HepG2 (cell line): Measurements from ENCODE around the gene BLVRA. TPM values are rescaled to one million over a fixed set of nuclear protein-coding genes. Genes with fewer than 3 reads are reported as not detected.

Source experiments
- ATAC-seq: fragments of 200-7000 bp; cut with Tn5 transposase; 3 replicates; pipeline ENCODE4 v1.9.1; 2020; ENCODE audit warnings: mild to moderate bottlenecking, moderate library complexity
- BruUV-seq: library from RNA; stranded (reverse); fragments of 400-500 nt; replicated peaks from 2 replicates; lab custom pipeline; 2021; lab: Mats Ljungman, UMichigan
- CTCF ChIA-PET: fragments of 300-600 bp; formaldehyde crosslinking; extraction: SDS; loops from one replicate; lab custom pipeline; 2021; ENCODE audit warnings: low total read pairs, inconsistent platforms, low intra/inter-chr PET ratio; lab: Yijun Ruan, JAX
- POLR2A ChIA-PET: fragments of 350-600 bp; sonication (Branson Sonifier 250); formaldehyde crosslinking; loops from one replicate; lab custom pipeline; 2020; ENCODE audit warnings: antibody characterized with exemption, inconsistent platforms; lab: Yijun Ruan, JAX
- DNase-seq: peaks from one replicate; pipeline ENCODE4 v3.0.0-alpha.2; 2015; ENCODE audit warnings: low spot score
- FAIRE-seq: peaks from 3 replicates; lab custom pipeline; 2011; peaks lifted over from hg19 to GRCh38; lab: Jason Lieb, UNC
- H2AFZ ChIP-seq: one replicate; pipeline ENCODE4 v1.6.1; 2011; ENCODE audit warnings: low read length, inconsistent platforms
- H3K27ac ChIP-seq: fragments of 300-600 bp; 3 replicates; pipeline ENCODE4 v1.8.0; 2011; ENCODE audit warnings: mixed run types, mild to moderate bottlenecking, mixed read lengths, low read length, inconsistent platforms; ENCODE audit not compliant: insufficient read depth; ENCODE audit errors: extremely low read length
- H3K27me3 ChIP-seq, 2 experiments: fragments of 200-600 bp in 1 of 2; 2 replicates in 1 of 2; 3 replicates in 1 of 2; pipeline versions ENCODE4 v1.6.0 to v1.8.0; 2011; ENCODE audit warnings: low read length in 2 of 2, mild to moderate bottlenecking in 2 of 2, moderate library complexity in 2 of 2, inconsistent platforms in 1 of 2; ENCODE audit not compliant: insufficient read depth in 2 of 2, control insufficient read depth in 1 of 2
- H3K36me3 ChIP-seq, 2 experiments: fragments of 200-600 bp in 1 of 2; replicated peaks in 1 of 2; 2 replicates in 1 of 2; 3 replicates in 1 of 2; pipeline versions ENCODE4 v1.5.1 to v1.8.0; 2011; ENCODE audit warnings: low read length in 2 of 2, inconsistent platforms in 1 of 2; ENCODE audit not compliant: insufficient read depth in 2 of 2, control insufficient read depth in 1 of 2
- H3K4me1 ChIP-seq: 2 replicates; pipeline ENCODE4 v1.5.1; 2012; ENCODE audit warnings: low read length, inconsistent platforms; ENCODE audit not compliant: insufficient read depth
- H3K4me2 ChIP-seq: 2 replicates; pipeline ENCODE4 v1.6.0; 2011; ENCODE audit warnings: low read depth, low read length, inconsistent platforms
- H3K4me3 ChIP-seq, 3 experiments: fragments of 200-600 bp in 1 of 3; sonication (generic), shearing (Covaris generic) in 1 of 3; replicated peaks in 1 of 3; 2 replicates each; pipeline ENCODE4 v1.5.1; 2011 to 2016; ENCODE audit warnings: low read length in 3 of 3, inconsistent platforms in 2 of 3, low read depth in 2 of 3, mild to moderate bottlenecking in 2 of 3, control low read depth in 1 of 3, mixed read lengths in 1 of 3; ENCODE audit not compliant: insufficient read depth in 1 of 3
- H3K79me2 ChIP-seq: one replicate; pipeline ENCODE4 v1.6.1; 2011; ENCODE audit warnings: low read length, inconsistent platforms; ENCODE audit not compliant: insufficient read depth
- H3K9ac ChIP-seq: 2 replicates; pipeline ENCODE4 v1.6.0; 2011; ENCODE audit warnings: mild to moderate bottlenecking, low read depth, low read length, inconsistent platforms; ENCODE audit not compliant: insufficient read depth
- H3K9me3 ChIP-seq: 2 replicates; pipeline ENCODE4 v1.5.1; 2012; ENCODE audit warnings: mild to moderate bottlenecking, low read length
- H4K20me1 ChIP-seq: 2 replicates; pipeline ENCODE4 v1.6.0; 2011; ENCODE audit warnings: inconsistent platforms, mild to moderate bottlenecking, low read length, moderate library complexity; ENCODE audit not compliant: insufficient read depth
- IKZF1 ChIP-seq: fragments of 450-650 bp; IDR thresholded peaks from 2 replicates; pipeline ENCODE4 v1.7.1; 2016
- IKZF4 ChIP-seq: sonication (generic); formaldehyde crosslinking; IDR thresholded peaks from 2 replicates; pipeline ENCODE4 v1.5.1; 2020; ENCODE audit warnings: borderline replicate concordance, mild to moderate bottlenecking, low read depth, missing genetic modification reagents; ENCODE audit errors: not compliant biosample characterization
- MED13 ChIP-seq: sonication (generic); formaldehyde crosslinking; IDR thresholded peaks from 2 replicates; pipeline ENCODE4 v1.5.0; 2020; ENCODE audit warnings: missing genetic modification reagents
- POLR2AphosphoS5 ChIP-seq: IDR thresholded peaks from 2 replicates; pipeline ENCODE4 v1.6.1; 2012; ENCODE audit warnings: low read depth, low read length
- PPARG ChIP-seq: conservative IDR thresholded peaks from 2 replicates; pipeline ENCODE4 v1.6.1; 2016; ENCODE audit warnings: missing biosample characterization, missing genetic modification reagents
- RBFOX2 ChIP-seq: fragments of 200-400 bp; formaldehyde crosslinking; IDR thresholded peaks from 2 replicates; pipeline ENCODE4 v1.6.1; 2017; ENCODE audit warnings: low read depth, mild to moderate bottlenecking, low read length
- REPIN1 ChIP-seq: sonication (generic); formaldehyde crosslinking; IDR thresholded peaks from 2 replicates; pipeline ENCODE4 v1.8.0; 2022; ENCODE audit warnings: missing genetic modification reagents, low read depth, mild to moderate bottlenecking, borderline replicate concordance
- SALL1 ChIP-seq: sonication (generic); formaldehyde crosslinking; IDR thresholded peaks from 2 replicates; pipeline ENCODE4 v1.8.0; 2022; ENCODE audit warnings: mild to moderate bottlenecking, missing genetic modification reagents
- SMARCC2 ChIP-seq: fragments of 450-650 bp; IDR thresholded peaks from 2 replicates; pipeline ENCODE4 v1.6.1; 2017; ENCODE audit warnings: antibody characterized with exemption, mild to moderate bottlenecking
- TCF7L2 ChIP-seq: IDR thresholded peaks from 2 replicates; pipeline ENCODE4 v1.6.1; 2011; ENCODE audit warnings: mild to moderate bottlenecking, low read depth, low read length, moderate library complexity
- ZFP37 ChIP-seq: sonication (generic); formaldehyde crosslinking; IDR thresholded peaks from 2 replicates; pipeline ENCODE4 v1.4.0; 2020; ENCODE audit warnings: missing genetic modification reagents, borderline replicate concordance
- ZNF205 ChIP-seq: IDR thresholded peaks from 2 replicates; pipeline ENCODE4 v1.6.1; 2018; ENCODE audit warnings: missing biosample characterization, missing genetic modification reagents
- ZNF44 ChIP-seq: sonication (generic); formaldehyde crosslinking; IDR thresholded peaks from 2 replicates; pipeline ENCODE4 v1.5.1; 2020; ENCODE audit warnings: mild to moderate bottlenecking, missing genetic modification reagents
- ZNF589 ChIP-seq: sonication (generic); formaldehyde crosslinking; conservative IDR thresholded peaks from 2 replicates; pipeline ENCODE4 v1.8.0; 2022; ENCODE audit warnings: mild to moderate bottlenecking, moderate library complexity, missing genetic modification reagents
- ZSCAN12 ChIP-seq: sonication (generic); formaldehyde crosslinking; IDR thresholded peaks from 2 replicates; pipeline ENCODE4 v1.9.0; 2021; ENCODE audit warnings: mild to moderate bottlenecking, missing genetic modification reagents
- WGBS: methylation state at CpG from one replicate; pipeline ENCODE4 v1.1.6; 2017; ENCODE audit warnings: low lambda C conversion rate; 5-methylcytosine and 5-hydroxymethylcytosine counted together
- in situ Hi-C: cut with HindIII; loops from 2 replicates; pipeline ENCODE4 v1.10.0; 2017; ENCODE audit warnings: low pct_unique_long_range_greater_than_20kb; ENCODE audit not compliant: extremely low pct_ligation_motif_present
- intact Hi-C: fragments of 100-400 bp; cut with micrococcal nuclease; formaldehyde crosslinking; loops from one replicate; pipeline ENCODE4 v1.10.0; 2022; ENCODE audit not compliant: unreplicated experiment
- polyA plus RNA-seq, 8 experiments: library from polyadenylated mRNA; depleted of rRNA in 3 of 8; stranded (reverse) in 7 of 8; unstranded in 1 of 8; fragments of >200 nt; fragmentation: Illumina TruSeq in 4 of 8; extraction: Trizol in 4 of 8; gene quantifications; 2 replicates each; pipeline versions ENCODE4 v1.2.1 to v1.2.3, GENCODE V29; 2011 to 2016; ENCODE audit warnings: low read depth in 4 of 8, missing spikeins in 1 of 8, mixed read lengths in 1 of 8; ENCODE audit not compliant: insufficient read depth in 1 of 8
- total RNA-seq, 5 experiments: library from RNA; depleted of rRNA; stranded (reverse); fragments of >200 nt; fragmentation: Illumina TruSeq; extraction: Trizol; gene quantifications; 2 replicates each; pipeline ENCODE4 v1.2.3, GENCODE V29; 2016; ENCODE audit warnings: low read depth in 1 of 5
- TF ChIP-seq, protein P1 (sequence below): sonication (generic); formaldehyde crosslinking; IDR thresholded peaks from 2 replicates; pipeline ENCODE4 v1.4.0; 2020; ENCODE audit warnings: missing genetic modification reagents, mild to moderate bottlenecking, borderline replicate concordance
- TF ChIP-seq, protein P2 (sequence below): sonication (generic); formaldehyde crosslinking; IDR thresholded peaks from 2 replicates; pipeline ENCODE4 v1.9.0; 2022; ENCODE audit warnings: low read depth, missing genetic modification reagents
- TF ChIP-seq, protein P3 (sequence below): sonication (generic); formaldehyde crosslinking; IDR thresholded peaks from 2 replicates; pipeline ENCODE4 v1.4.0; 2020; ENCODE audit warnings: missing genetic modification reagents

The BLVRA gene
- total and polyA plus RNA-seq, 2 of the 13 experiments (the other 11 are each of a cell fraction or from before 2014, with no cell fraction given), result 39.2 to 64.2 TPM

DNA sequence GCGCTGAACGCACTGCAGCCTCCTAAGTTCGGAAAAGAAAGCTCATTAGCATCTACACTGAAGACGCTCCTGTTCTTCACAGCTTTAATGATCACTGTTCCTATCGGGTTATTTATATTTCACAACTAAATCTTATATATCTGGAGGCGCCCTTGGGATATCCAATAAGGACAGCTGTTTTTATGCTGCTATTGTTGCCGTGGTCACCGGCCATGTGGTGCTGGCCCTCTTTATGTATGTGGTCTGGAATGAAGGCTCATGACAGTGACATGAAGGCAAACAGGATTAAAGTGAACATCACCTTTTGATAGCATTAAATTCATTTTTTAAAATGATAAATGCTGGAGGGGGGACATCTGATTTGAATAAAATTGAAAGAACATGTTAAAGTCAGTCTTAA, 8.8 kb downstream of the BLVRA start:
- ChIA-PET POLR2A (interaction anchor here (1.8 kb wide), 1 partner anchor 15 kb away, joined by 9 read pairs; no protein-coding TSS in a partner anchor), CTCF (no interaction called here)
- FAIRE-seq, result no peak
- in situ Hi-C loops (no loop called here), intact Hi-C loops (no loop called here)
- Histone ChIP-seq H3K79me2 (peaks cover 15% of the 10 kb centered on the region), H3K4me2 (no peak overlapping the region), H3K27me3 (no peaks in the 10 kb centered on the region), H3K9me3 (no peaks in the 10 kb centered on the region), H4K20me1 (no peaks in the 10 kb centered on the region), H2AFZ (no peak overlapping the region), H3K9ac (no peak overlapping the region), H3K4me3 (no peak overlapping the region), H3K36me3 (peaks cover 1 to 9% of the 10 kb centered on the region in 2 experiments; a peak in 3 of 5 replicates), H3K27ac (peak overlapping the region; percentile 93), H3K4me1 (peaks cover 95% of the 10 kb centered on the region)
- DNase-seq, result no peak
- ATAC-seq, result no peak
- TF ChIP-seq, protein P1, sequence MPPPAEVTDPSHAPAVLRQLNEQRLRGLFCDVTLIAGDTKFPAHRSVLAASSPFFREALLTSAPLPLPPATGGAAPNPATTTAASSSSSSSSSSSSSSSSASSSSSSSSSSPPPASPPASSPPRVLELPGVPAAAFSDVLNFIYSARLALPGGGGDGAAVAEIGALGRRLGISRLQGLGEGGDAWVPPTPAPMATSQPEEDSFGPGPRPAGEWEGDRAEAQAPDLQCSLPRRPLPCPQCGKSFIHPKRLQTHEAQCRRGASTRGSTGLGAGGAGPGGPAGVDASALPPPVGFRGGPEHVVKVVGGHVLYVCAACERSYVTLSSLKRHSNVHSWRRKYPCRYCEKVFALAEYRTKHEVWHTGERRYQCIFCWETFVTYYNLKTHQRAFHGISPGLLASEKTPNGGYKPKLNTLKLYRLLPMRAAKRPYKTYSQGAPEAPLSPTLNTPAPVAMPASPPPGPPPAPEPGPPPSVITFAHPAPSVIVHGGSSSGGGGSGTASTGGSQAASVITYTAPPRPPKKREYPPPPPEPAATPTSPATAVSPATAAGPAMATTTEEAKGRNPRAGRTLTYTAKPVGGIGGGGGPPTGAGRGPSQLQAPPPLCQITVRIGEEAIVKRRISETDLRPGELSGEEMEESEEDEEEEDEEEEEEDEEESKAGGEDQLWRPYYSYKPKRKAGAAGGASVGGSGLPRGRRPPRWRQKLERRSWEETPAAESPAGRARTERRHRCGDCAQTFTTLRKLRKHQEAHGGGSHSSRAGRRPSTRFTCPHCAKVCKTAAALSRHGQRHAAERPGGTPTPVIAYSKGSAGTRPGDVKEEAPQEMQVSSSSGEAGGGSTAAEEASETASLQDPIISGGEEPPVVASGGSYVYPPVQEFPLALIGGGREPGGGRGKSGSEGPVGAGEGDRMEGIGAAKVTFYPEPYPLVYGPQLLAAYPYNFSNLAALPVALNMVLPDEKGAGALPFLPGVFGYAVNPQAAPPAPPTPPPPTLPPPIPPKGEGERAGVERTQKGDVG (CRISPR knock-in tag), result no peak
- TF ChIP-seq TCF7L2 (no peak), SMARCC2 (no peak), IKZF1 (no peak), REPIN1 (CRISPR knock-in tag) (no peak), POLR2AphosphoS5 (no peak), ZNF44 (CRISPR knock-in tag) (no peak), ZNF589 (CRISPR knock-in tag) (no peak), IKZF4 (CRISPR knock-in tag) (no peak), ZFP37 (no peak), PPARG (no peak), RBFOX2 (no peak), MED13 (CRISPR knock-in tag) (no peak), SALL1 (CRISPR knock-in tag) (no peak), ZSCAN12 (no peak), ZNF205 (CRISPR knock-in tag) (no peak)
- TF ChIP-seq, protein P2, sequence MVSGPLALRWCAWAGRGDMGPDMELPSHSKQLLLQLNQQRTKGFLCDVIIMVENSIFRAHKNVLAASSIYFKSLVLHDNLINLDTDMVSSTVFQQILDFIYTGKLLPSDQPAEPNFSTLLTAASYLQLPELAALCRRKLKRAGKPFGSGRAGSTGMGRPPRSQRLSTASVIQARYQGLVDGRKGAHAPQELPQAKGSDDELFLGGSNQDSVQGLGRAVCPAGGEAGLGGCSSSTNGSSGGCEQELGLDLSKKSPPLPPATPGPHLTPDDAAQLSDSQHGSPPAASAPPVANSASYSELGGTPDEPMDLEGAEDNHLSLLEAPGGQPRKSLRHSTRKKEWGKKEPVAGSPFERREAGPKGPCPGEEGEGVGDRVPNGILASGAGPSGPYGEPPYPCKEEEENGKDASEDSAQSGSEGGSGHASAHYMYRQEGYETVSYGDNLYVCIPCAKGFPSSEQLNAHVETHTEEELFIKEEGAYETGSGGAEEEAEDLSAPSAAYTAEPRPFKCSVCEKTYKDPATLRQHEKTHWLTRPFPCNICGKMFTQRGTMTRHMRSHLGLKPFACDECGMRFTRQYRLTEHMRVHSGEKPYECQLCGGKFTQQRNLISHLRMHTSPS (CRISPR knock-in tag), result no peak
- TF ChIP-seq, protein P3, sequence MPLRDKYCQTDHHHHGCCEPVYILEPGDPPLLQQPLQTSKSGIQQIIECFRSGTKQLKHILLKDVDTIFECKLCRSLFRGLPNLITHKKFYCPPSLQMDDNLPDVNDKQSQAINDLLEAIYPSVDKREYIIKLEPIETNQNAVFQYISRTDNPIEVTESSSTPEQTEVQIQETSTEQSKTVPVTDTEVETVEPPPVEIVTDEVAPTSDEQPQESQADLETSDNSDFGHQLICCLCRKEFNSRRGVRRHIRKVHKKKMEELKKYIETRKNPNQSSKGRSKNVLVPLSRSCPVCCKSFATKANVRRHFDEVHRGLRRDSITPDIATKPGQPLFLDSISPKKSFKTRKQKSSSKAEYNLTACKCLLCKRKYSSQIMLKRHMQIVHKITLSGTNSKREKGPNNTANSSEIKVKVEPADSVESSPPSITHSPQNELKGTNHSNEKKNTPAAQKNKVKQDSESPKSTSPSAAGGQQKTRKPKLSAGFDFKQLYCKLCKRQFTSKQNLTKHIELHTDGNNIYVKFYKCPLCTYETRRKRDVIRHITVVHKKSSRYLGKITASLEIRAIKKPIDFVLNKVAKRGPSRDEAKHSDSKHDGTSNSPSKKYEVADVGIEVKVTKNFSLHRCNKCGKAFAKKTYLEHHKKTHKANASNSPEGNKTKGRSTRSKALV (CRISPR knock-in tag), result no peak
- 93% methylated on average over 8 of the region's 8 CpGs for WGBS
- BruUV-seq, result no TSS peak
